ENCODE measurements around the gene NCAPG2.

Gene NCAPG2

GRCh38 chr7:158651968-158652565 is 52.5 kb downstream of the NCAPG2 start:
- H3K36me3 ChIP-seq (replicated peaks in 1 of 2; ENCODE audit: control insufficient read depth in 2 of 2, insufficient read depth in 2 of 2, low read length in 2 of 2) = peaks cover 31 to 97% of the 10 kb centered on the region in 2 donors
- H3K27me3 ChIP-seq (ENCODE audit: control insufficient read depth in 3 of 3, insufficient read depth in 3 of 3, low read depth in 1 of 3, low read length in 3 of 3) = no peaks in the 10 kb centered on the region
- H3K9ac ChIP-seq (ENCODE audit: low read depth, low read length, poor library complexity) = no peak overlapping the region
- H4K91ac ChIP-seq (ENCODE audit: low read depth, low read length, poor library complexity) = no peak overlapping the region
- H3K14ac ChIP-seq (ENCODE audit: low read length) = no peak overlapping the region
- peaks cover 3 to 8% of the 10 kb centered on the region in 2 donors for H3K9me3 ChIP-seq (replicated peaks in 1 of 2; ENCODE audit: control insufficient read depth in 2 of 2, insufficient read depth in 1 of 2, low read depth in 1 of 2, low read length in 2 of 2)
- H3K79me1 ChIP-seq (ENCODE audit: low read depth, low read length) = peaks cover 4% of the 10 kb centered on the region
- H2BK120ac ChIP-seq (ENCODE audit: low read depth, low read length) = no peak overlapping the region
- no peak overlapping the region for H3K18ac ChIP-seq (ENCODE audit: low read length)
- no peak overlapping the region for H2BK15ac ChIP-seq (ENCODE audit: low read length)
- DNase-seq (ENCODE audit: low spot score) = no peak
- no peak overlapping the region for H2BK12ac ChIP-seq (ENCODE audit: low read length)
- no peak overlapping the region for H2BK5ac ChIP-seq (ENCODE audit: low read length)
- H3K4ac ChIP-seq (ENCODE audit: low read length) = no peak overlapping the region
- no peak overlapping the region for H4K8ac ChIP-seq (ENCODE audit: low read depth, low read length)
- no peak overlapping the region for H2AK5ac ChIP-seq (ENCODE audit: low read depth, low read length)
- peaks cover 0 to 1% of the 10 kb centered on the region in 2 donors for H3K4me1 ChIP-seq (ENCODE audit: control insufficient read depth in 2 of 2, insufficient read depth in 1 of 2, low read depth in 1 of 2, low read length in 2 of 2)
- no peak overlapping the region for H3K4me3 ChIP-seq (ENCODE audit: low read length in 2 of 2)
- no peak overlapping the region for H3K27ac ChIP-seq (replicated peaks; ENCODE audit: low read length)
- peak overlapping the region; percentile 63 for H3K23ac ChIP-seq (ENCODE audit: low read depth, low read length, poor library complexity)
- no CpG with 5 or more reads among the region's 11 CpGs for whole genome bisulfite sequencing, 2 donors (ENCODE audit: extremely low coverage in 2 of 2, insufficient read length in 2 of 2, insufficient replicate concordance in 1 of 2)
- no peak overlapping the region for H3K4me2 ChIP-seq (ENCODE audit: insufficient read depth, low read length, poor library complexity, severe bottlenecking)
- no peak overlapping the region for H2AFZ ChIP-seq (ENCODE audit: low read length)

- Histone ChIP-seq H3K36me3 (replicated peaks in 1 of 2; ENCODE audit: control insufficient read depth in 2 of 2, insufficient read depth in 2 of 2, low read length in 2 of 2) (peaks cover 27 to 97% of the 10 kb centered on the region in 2 donors), H3K27ac (replicated peaks; ENCODE audit: low read length) (no peak overlapping the region)
Observed at GRCh38 chr7:158650821-158651225, 53.8 kb downstream of the NCAPG2 start.

GRCh38 chr7:158649279-158649678 is 55.3 kb downstream of the NCAPG2 start:
- no peak overlapping the region for H2BK5ac ChIP-seq (ENCODE audit: low read length)
- no peaks in the 10 kb centered on the region for H3K4me1 ChIP-seq (ENCODE audit: control insufficient read depth in 2 of 2, insufficient read depth in 1 of 2, low read depth in 1 of 2, low read length in 2 of 2)
- H3K9ac ChIP-seq (ENCODE audit: low read depth, low read length, poor library complexity) = no peak overlapping the region
- H3K4ac ChIP-seq (ENCODE audit: low read length) = no peak overlapping the region
- H3K14ac ChIP-seq (ENCODE audit: low read length) = no peak overlapping the region
- no peak overlapping the region for H3K4me3 ChIP-seq (ENCODE audit: low read length in 2 of 2)
- H2BK120ac ChIP-seq (ENCODE audit: low read depth, low read length) = no peak overlapping the region
- H3K27ac ChIP-seq (replicated peaks; ENCODE audit: low read length) = no peak overlapping the region
- no peak overlapping the region for H2AK5ac ChIP-seq (ENCODE audit: low read depth, low read length)
- H3K27me3 ChIP-seq (ENCODE audit: control insufficient read depth in 3 of 3, insufficient read depth in 3 of 3, low read depth in 1 of 3, low read length in 3 of 3) = no peaks in the 10 kb centered on the region
- no peak overlapping the region for H3K23ac ChIP-seq (ENCODE audit: low read depth, low read length, poor library complexity)
- DNase-seq (ENCODE audit: low spot score) = no peak
- H2BK15ac ChIP-seq (ENCODE audit: low read length) = no peak overlapping the region
- H3K36me3 ChIP-seq (replicated peaks in 1 of 2; ENCODE audit: control insufficient read depth in 2 of 2, insufficient read depth in 2 of 2, low read length in 2 of 2) = peaks cover 29 to 97% of the 10 kb centered on the region in 2 donors
- H4K91ac ChIP-seq (ENCODE audit: low read depth, low read length, poor library complexity) = no peak overlapping the region
- WGBS, 2 donors (ENCODE audit: extremely low coverage in 2 of 2, insufficient read length in 2 of 2, insufficient replicate concordance in 1 of 2) = no CpG with 5 or more reads among the region's 2 CpGs
- H3K18ac ChIP-seq (ENCODE audit: low read length) = no peak overlapping the region
- H3K79me1 ChIP-seq (ENCODE audit: low read depth, low read length) = no peaks in the 10 kb centered on the region
- no peak overlapping the region for H4K8ac ChIP-seq (ENCODE audit: low read depth, low read length)
- peaks cover 2 to 8% of the 10 kb centered on the region in 2 donors for H3K9me3 ChIP-seq (replicated peaks in 1 of 2; ENCODE audit: control insufficient read depth in 2 of 2, insufficient read depth in 1 of 2, low read depth in 1 of 2, low read length in 2 of 2)
- no peak overlapping the region for H2BK12ac ChIP-seq (ENCODE audit: low read length)
- no peak overlapping the region for H2AFZ ChIP-seq (ENCODE audit: low read length)
- no peak overlapping the region for H3K4me2 ChIP-seq (ENCODE audit: insufficient read depth, low read length, poor library complexity, severe bottlenecking)

More at GRCh38 chr7:158650821-158651225, 53.8 kb downstream of the NCAPG2 start:
- Histone ChIP-seq H3K4me3 (ENCODE audit: low read length in 2 of 2) (no peak overlapping the region), H4K91ac (ENCODE audit: low read depth, low read length, poor library complexity) (no peak overlapping the region), H3K23ac (ENCODE audit: low read depth, low read length, poor library complexity) (no peak overlapping the region), H3K14ac (ENCODE audit: low read length) (no peak overlapping the region), H2AK5ac (ENCODE audit: low read depth, low read length) (no peak overlapping the region), H3K18ac (ENCODE audit: low read length) (no peak overlapping the region), H3K27me3 (ENCODE audit: control insufficient read depth in 3 of 3, insufficient read depth in 3 of 3, low read depth in 1 of 3, low read length in 3 of 3) (no peaks in the 10 kb centered on the region), H3K79me1 (ENCODE audit: low read depth, low read length) (peaks cover 2% of the 10 kb centered on the region), H3K4me1 (ENCODE audit: control insufficient read depth in 2 of 2, insufficient read depth in 1 of 2, low read depth in 1 of 2, low read length in 2 of 2) (peaks cover 0 to 1% of the 10 kb centered on the region in 2 donors), H3K9me3 (replicated peaks in 1 of 2; ENCODE audit: control insufficient read depth in 2 of 2, insufficient read depth in 1 of 2, low read depth in 1 of 2, low read length in 2 of 2) (peaks cover 3 to 8% of the 10 kb centered on the region in 2 donors), H2AFZ (ENCODE audit: low read length) (no peak overlapping the region), H2BK12ac (ENCODE audit: low read length) (no peak overlapping the region), H3K9ac (ENCODE audit: low read depth, low read length, poor library complexity) (no peak overlapping the region), H2BK120ac (ENCODE audit: low read depth, low read length) (no peak overlapping the region), H2BK5ac (ENCODE audit: low read length) (no peak overlapping the region), H3K4me2 (ENCODE audit: insufficient read depth, low read length, poor library complexity, severe bottlenecking) (no peak overlapping the region), H4K8ac (ENCODE audit: low read depth, low read length) (no peak overlapping the region), H3K4ac (ENCODE audit: low read length) (no peak overlapping the region), H2BK15ac (ENCODE audit: low read length) (no peak overlapping the region)
- no peak for DNase-seq (ENCODE audit: low spot score)
- no CpG with 5 or more reads among the region's 7 CpGs for WGBS, 2 donors (ENCODE audit: extremely low coverage in 2 of 2, insufficient read length in 2 of 2, insufficient replicate concordance in 1 of 2)

- H2BK12ac ChIP-seq (ENCODE audit: low read length) = no peak overlapping the region
- no peak overlapping the region for H4K8ac ChIP-seq (ENCODE audit: low read depth, low read length)
- no peak for DNase-seq (ENCODE audit: low spot score)
- H2BK15ac ChIP-seq (ENCODE audit: low read length) = no peak overlapping the region
- H2AK5ac ChIP-seq (ENCODE audit: low read depth, low read length) = no peak overlapping the region
- H3K18ac ChIP-seq (ENCODE audit: low read length) = no peak overlapping the region
- H3K27ac ChIP-seq (replicated peaks; ENCODE audit: low read length) = no peak overlapping the region
- no peaks in the 10 kb centered on the region for H3K79me1 ChIP-seq (ENCODE audit: low read depth, low read length)
- H2BK5ac ChIP-seq (ENCODE audit: low read length) = no peak overlapping the region
- H3K14ac ChIP-seq (ENCODE audit: low read length) = no peak overlapping the region
- H4K91ac ChIP-seq (ENCODE audit: low read depth, low read length, poor library complexity) = no peak overlapping the region
- H3K9me3 ChIP-seq (replicated peaks in 1 of 2; ENCODE audit: control insufficient read depth in 2 of 2, insufficient read depth in 1 of 2, low read depth in 1 of 2, low read length in 2 of 2) = peaks cover 2 to 8% of the 10 kb centered on the region in 2 donors
- no peaks in the 10 kb centered on the region for H3K27me3 ChIP-seq (ENCODE audit: control insufficient read depth in 3 of 3, insufficient read depth in 3 of 3, low read depth in 1 of 3, low read length in 3 of 3)
- no peak overlapping the region for H2BK120ac ChIP-seq (ENCODE audit: low read depth, low read length)
- no CpG with 5 or more reads among the region's 9 CpGs for WGBS, 2 donors (ENCODE audit: extremely low coverage in 2 of 2, insufficient read length in 2 of 2, insufficient replicate concordance in 1 of 2)
- H2AFZ ChIP-seq (ENCODE audit: low read length) = no peak overlapping the region
- no peak overlapping the region for H3K23ac ChIP-seq (ENCODE audit: low read depth, low read length, poor library complexity)
- H3K36me3 ChIP-seq (replicated peaks in 1 of 2; ENCODE audit: control insufficient read depth in 2 of 2, insufficient read depth in 2 of 2, low read length in 2 of 2) = peaks cover 24 to 97% of the 10 kb centered on the region in 2 donors
- no peaks in the 10 kb centered on the region for H3K4me1 ChIP-seq (ENCODE audit: control insufficient read depth in 2 of 2, insufficient read depth in 1 of 2, low read depth in 1 of 2, low read length in 2 of 2)
- H3K4me3 ChIP-seq (ENCODE audit: low read length in 2 of 2) = peak overlapping the region in 1 of 2 donors; percentile 37
- no peak overlapping the region for H3K4me2 ChIP-seq (ENCODE audit: insufficient read depth, low read length, poor library complexity, severe bottlenecking)
- no peak overlapping the region for H3K9ac ChIP-seq (ENCODE audit: low read depth, low read length, poor library complexity)
- no peak overlapping the region for H3K4ac ChIP-seq (ENCODE audit: low read length)
Observed at GRCh38 chr7:158648787-158649186, 55.8 kb downstream of the NCAPG2 start.

Data from neuronal stem cell (in vitro differentiated cells).